Measurements from ENCODE around the gene SIAH1.
"Not testable (repeated sequence)": the region's sequence is repeated elsewhere in the genome, so short reads cannot be mapped to it uniquely, and the experiment has no call there.

SIAH1 gene

DNA sequence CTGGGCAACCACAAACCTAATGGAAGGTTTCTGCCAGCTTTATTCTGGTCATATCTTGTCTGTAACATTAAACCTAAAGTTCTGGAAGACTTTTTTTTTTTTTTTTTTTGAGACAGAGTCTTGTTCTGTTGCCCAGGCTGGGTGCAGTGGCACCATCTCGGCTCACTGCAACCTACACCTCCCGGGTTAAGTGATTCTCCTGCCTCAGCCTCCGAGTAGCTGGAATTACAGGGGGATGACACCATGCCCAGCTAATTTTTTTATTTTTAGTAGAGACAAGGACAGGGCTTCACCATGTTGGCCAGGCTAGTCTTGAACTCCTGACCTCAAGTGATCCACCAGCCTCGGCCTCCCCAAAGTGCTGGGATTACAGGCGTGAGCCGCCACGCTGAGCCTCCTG, 7.9 kb downstream of the SIAH1 start:
- H3K18ac ChIP-seq (ENCODE audit: low read depth in 1 of 2, low read length in 2 of 2); H2BK15ac ChIP-seq (ENCODE audit: low read depth, poor library complexity, severe bottlenecking); H4K8ac ChIP-seq (ENCODE audit: low read length); H3K4me2 ChIP-seq (ENCODE audit: low read length, poor library complexity, severe bottlenecking); H3K23ac ChIP-seq (ENCODE audit: low read length in 2 of 2); H4K91ac ChIP-seq (ENCODE audit: low read length); H2BK120ac ChIP-seq (ENCODE audit: low read depth, low read length); H3K36me3 ChIP-seq (ENCODE audit: control insufficient read depth in 1 of 2, insufficient read depth in 2 of 2, low read depth in 1 of 2, low read length in 2 of 2); H3K4me1 ChIP-seq (ENCODE audit: control insufficient read depth, insufficient read depth, low read depth, low read length); H3K79me1 ChIP-seq (replicated peaks; ENCODE audit: low read length, poor library complexity, severe bottlenecking); H3K27ac ChIP-seq (ENCODE audit: low read length, poor library complexity, severe bottlenecking); H3K9me3 ChIP-seq (ENCODE audit: control insufficient read depth, low read length); H2AFZ ChIP-seq (ENCODE audit: low read depth, low read length); H3K4ac ChIP-seq (ENCODE audit: low read depth in 1 of 2, low read length in 2 of 2); H3K9ac ChIP-seq (ENCODE audit: low read length); H2BK12ac ChIP-seq (ENCODE audit: low read length in 2 of 2); H3K14ac ChIP-seq (ENCODE audit: low read length in 2 of 2); DNase-seq; H2AK5ac ChIP-seq (ENCODE audit: low read length, severe bottlenecking); H3K4me3 ChIP-seq (ENCODE audit: insufficient read depth in 1 of 2, low read depth in 1 of 2, low read length in 2 of 2); H2BK5ac ChIP-seq (ENCODE audit: low read depth, low read length, poor library complexity, severe bottlenecking); H3K27me3 ChIP-seq (ENCODE audit: control insufficient read depth in 1 of 2, insufficient read depth in 1 of 2, low read length in 2 of 2): not testable (repeated sequence)
- WGBS = 98% methylated on average over 7 of the region's 7 CpGs

DNA sequence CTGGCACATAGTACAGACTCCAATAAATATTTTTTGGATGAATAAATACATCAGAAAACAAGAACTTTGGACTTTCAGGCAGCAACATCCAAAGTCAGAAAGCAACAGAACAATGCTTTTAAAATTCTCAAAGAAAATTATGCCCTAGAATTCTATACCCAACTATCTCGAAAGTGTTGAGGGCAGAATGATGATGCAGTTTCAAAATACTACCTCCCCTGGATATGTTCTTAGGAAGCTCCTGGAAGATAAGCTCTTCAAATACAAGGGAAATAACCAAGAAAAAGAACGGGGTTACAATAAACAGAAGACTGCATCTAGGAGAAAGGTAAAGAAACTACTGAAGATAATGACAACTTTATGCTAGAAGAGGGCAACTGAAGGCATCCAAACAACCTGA, 11.0 kb downstream of the SIAH1 start:
- WGBS = 94% methylated on average over 1 of the region's 2 CpGs
- H3K9me3 ChIP-seq (ENCODE audit: control insufficient read depth, low read length) = no peaks in the 10 kb centered on the region
- no peak overlapping the region for H2BK120ac ChIP-seq (ENCODE audit: low read depth, low read length)
- no peaks in the 10 kb centered on the region for H3K36me3 ChIP-seq (ENCODE audit: control insufficient read depth in 1 of 2, insufficient read depth in 2 of 2, low read depth in 1 of 2, low read length in 2 of 2)
- H2BK5ac ChIP-seq (ENCODE audit: low read depth, low read length, poor library complexity, severe bottlenecking) = no peak overlapping the region
- no peak overlapping the region for H3K4me2 ChIP-seq (ENCODE audit: low read length, poor library complexity, severe bottlenecking)
- peaks cover 2% of the 10 kb centered on the region for H3K79me1 ChIP-seq (replicated peaks; ENCODE audit: low read length, poor library complexity, severe bottlenecking)
- peaks cover 4% of the 10 kb centered on the region for H3K4me1 ChIP-seq (ENCODE audit: control insufficient read depth, insufficient read depth, low read depth, low read length)
- H2BK12ac ChIP-seq (ENCODE audit: low read length in 2 of 2) = no peak overlapping the region
- H3K27me3 ChIP-seq (ENCODE audit: control insufficient read depth in 1 of 2, insufficient read depth in 1 of 2, low read length in 2 of 2) = no peaks in the 10 kb centered on the region
- no peak overlapping the region for H3K4me3 ChIP-seq (ENCODE audit: insufficient read depth in 1 of 2, low read depth in 1 of 2, low read length in 2 of 2)
- DNase-seq = no peak
- H3K23ac ChIP-seq (ENCODE audit: low read length in 2 of 2) = no peak overlapping the region
- no peak overlapping the region for H4K91ac ChIP-seq (ENCODE audit: low read length)
- H3K9ac ChIP-seq (ENCODE audit: low read length) = no peak overlapping the region
- no peak overlapping the region for H3K18ac ChIP-seq (ENCODE audit: low read depth in 1 of 2, low read length in 2 of 2)
- no peak overlapping the region for H3K27ac ChIP-seq (ENCODE audit: low read length, poor library complexity, severe bottlenecking)
- H3K4ac ChIP-seq (ENCODE audit: low read depth in 1 of 2, low read length in 2 of 2) = no peak overlapping the region
- no peak overlapping the region for H3K14ac ChIP-seq (ENCODE audit: low read length in 2 of 2)
- no peak overlapping the region for H2AFZ ChIP-seq (ENCODE audit: low read depth, low read length)
- no peak overlapping the region for H4K8ac ChIP-seq (ENCODE audit: low read length)
- no peak overlapping the region for H2AK5ac ChIP-seq (ENCODE audit: low read length, severe bottlenecking)
- no peak overlapping the region for H2BK15ac ChIP-seq (ENCODE audit: low read depth, poor library complexity, severe bottlenecking)

GRCh38 chr16:48373258-48374029, 11.8 kb downstream of the SIAH1 start:
- no peaks in the 10 kb centered on the region for H3K27me3 ChIP-seq (ENCODE audit: control insufficient read depth in 1 of 2, insufficient read depth in 1 of 2, low read length in 2 of 2)
- no peak overlapping the region for H3K14ac ChIP-seq (ENCODE audit: low read length in 2 of 2)
- H3K4me1 ChIP-seq (ENCODE audit: control insufficient read depth, insufficient read depth, low read depth, low read length) = peaks cover 4% of the 10 kb centered on the region
- H3K4me3 ChIP-seq (ENCODE audit: insufficient read depth in 1 of 2, low read depth in 1 of 2, low read length in 2 of 2) = no peak overlapping the region
- no peak overlapping the region for H2BK120ac ChIP-seq (ENCODE audit: low read depth, low read length)
- no peak overlapping the region for H2AFZ ChIP-seq (ENCODE audit: low read depth, low read length)
- H2BK15ac ChIP-seq (ENCODE audit: low read depth, poor library complexity, severe bottlenecking) = no peak overlapping the region
- WGBS = 93% methylated on average over 4 of the region's 4 CpGs
- no peaks in the 10 kb centered on the region for H3K9me3 ChIP-seq (ENCODE audit: control insufficient read depth, low read length)
- no peak overlapping the region for H2BK5ac ChIP-seq (ENCODE audit: low read depth, low read length, poor library complexity, severe bottlenecking)
- H3K79me1 ChIP-seq (replicated peaks; ENCODE audit: low read length, poor library complexity, severe bottlenecking) = peaks cover 2% of the 10 kb centered on the region
- no peak overlapping the region for H4K91ac ChIP-seq (ENCODE audit: low read length)
- H3K4me2 ChIP-seq (ENCODE audit: low read length, poor library complexity, severe bottlenecking) = no peak overlapping the region
- H2BK12ac ChIP-seq (ENCODE audit: low read length in 2 of 2) = no peak overlapping the region
- no peak overlapping the region for H3K27ac ChIP-seq (ENCODE audit: low read length, poor library complexity, severe bottlenecking)
- H3K4ac ChIP-seq (ENCODE audit: low read depth in 1 of 2, low read length in 2 of 2) = no peak overlapping the region
- no peak for DNase-seq
- no peak overlapping the region for H3K18ac ChIP-seq (ENCODE audit: low read depth in 1 of 2, low read length in 2 of 2)
- no peak overlapping the region for H2AK5ac ChIP-seq (ENCODE audit: low read length, severe bottlenecking)
- no peaks in the 10 kb centered on the region for H3K36me3 ChIP-seq (ENCODE audit: control insufficient read depth in 1 of 2, insufficient read depth in 2 of 2, low read depth in 1 of 2, low read length in 2 of 2)
- no peak overlapping the region for H3K9ac ChIP-seq (ENCODE audit: low read length)
- H4K8ac ChIP-seq (ENCODE audit: low read length) = no peak overlapping the region
- no peak overlapping the region for H3K23ac ChIP-seq (ENCODE audit: low read length in 2 of 2)

- Histone ChIP-seq H2BK15ac (ENCODE audit: low read depth, poor library complexity, severe bottlenecking) (no peak overlapping the region), H3K18ac (ENCODE audit: low read depth in 1 of 2, low read length in 2 of 2) (no peak overlapping the region), H3K4me3 (ENCODE audit: insufficient read depth in 1 of 2, low read depth in 1 of 2, low read length in 2 of 2) (no peak overlapping the region), H3K79me1 (replicated peaks; ENCODE audit: low read length, poor library complexity, severe bottlenecking) (peaks cover 2% of the 10 kb centered on the region), H3K23ac (ENCODE audit: low read length in 2 of 2) (no peak overlapping the region), H3K4me1 (ENCODE audit: control insufficient read depth, insufficient read depth, low read depth, low read length) (peaks cover 4% of the 10 kb centered on the region), H3K4ac (ENCODE audit: low read depth in 1 of 2, low read length in 2 of 2) (no peak overlapping the region), H3K27ac (ENCODE audit: low read length, poor library complexity, severe bottlenecking) (no peak overlapping the region), H2BK12ac (ENCODE audit: low read length in 2 of 2) (no peak overlapping the region), H2BK5ac (ENCODE audit: low read depth, low read length, poor library complexity, severe bottlenecking) (no peak overlapping the region), H4K91ac (ENCODE audit: low read length) (no peak overlapping the region), H2BK120ac (ENCODE audit: low read depth, low read length) (no peak overlapping the region), H3K14ac (ENCODE audit: low read length in 2 of 2) (no peak overlapping the region), H3K9me3 (ENCODE audit: control insufficient read depth, low read length) (no peaks in the 10 kb centered on the region), H3K27me3 (ENCODE audit: control insufficient read depth in 1 of 2, insufficient read depth in 1 of 2, low read length in 2 of 2) (no peaks in the 10 kb centered on the region), H3K36me3 (ENCODE audit: control insufficient read depth in 1 of 2, insufficient read depth in 2 of 2, low read depth in 1 of 2, low read length in 2 of 2) (no peaks in the 10 kb centered on the region), H2AFZ (ENCODE audit: low read depth, low read length) (no peak overlapping the region), H4K8ac (ENCODE audit: low read length) (no peak overlapping the region), H2AK5ac (ENCODE audit: low read length, severe bottlenecking) (no peak overlapping the region), H3K9ac (ENCODE audit: low read length) (no peak overlapping the region), H3K4me2 (ENCODE audit: low read length, poor library complexity, severe bottlenecking) (no peak overlapping the region)
- 94% methylated on average over 2 of the region's 4 CpGs for WGBS
- no peak for DNase-seq
These were observed 12.5 kb downstream of the SIAH1 start for GRCh38 chr16:48372744-48373143.
